ENCODE results near the gene MELTF.

MELTF gene

DNA sequence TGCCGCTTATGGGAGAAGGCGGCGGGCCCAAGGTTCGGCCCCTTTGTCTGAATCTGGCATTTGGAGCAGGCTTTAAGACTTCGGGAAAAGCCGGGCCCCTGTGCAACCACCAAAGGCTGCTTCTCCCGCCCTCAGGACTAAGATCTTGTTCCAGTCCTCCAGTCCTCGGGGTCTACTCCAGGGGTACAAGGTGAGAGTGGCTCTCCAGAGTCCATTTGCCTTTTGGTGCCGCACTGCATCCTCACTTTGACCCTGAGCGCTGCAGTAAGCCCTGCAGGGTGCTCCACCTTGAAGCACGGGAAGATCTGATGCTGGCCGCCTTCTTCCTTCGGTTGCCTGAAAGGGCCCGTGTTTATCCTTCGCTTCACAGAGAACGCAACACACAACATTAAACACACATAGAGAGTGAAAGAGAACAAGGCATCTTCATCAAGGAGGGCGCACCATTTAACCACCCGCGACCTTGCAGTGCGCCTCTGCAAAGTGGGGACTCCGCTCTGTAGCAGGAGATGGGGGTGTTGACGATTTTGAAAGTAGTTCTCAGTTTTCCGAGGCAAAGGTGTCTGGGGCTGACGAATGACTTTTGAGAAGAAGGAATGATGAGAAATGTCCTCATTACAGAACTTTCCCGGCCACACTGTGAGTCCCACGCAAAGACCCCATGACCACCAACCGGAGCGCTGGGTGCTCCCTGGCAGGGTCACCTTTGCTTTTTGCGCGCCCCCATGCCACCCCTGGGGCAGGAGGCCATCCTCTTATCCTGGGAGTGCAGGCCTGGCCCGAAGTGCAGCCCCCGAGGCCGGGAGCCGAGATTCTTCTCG, 62.0 kb downstream of the MELTF start:
- no peak for DNase-seq

- DNase-seq = no peak
Observed at GRCh38 chr3:196966526-196967401, 62.9 kb downstream of the MELTF start.

DNA sequence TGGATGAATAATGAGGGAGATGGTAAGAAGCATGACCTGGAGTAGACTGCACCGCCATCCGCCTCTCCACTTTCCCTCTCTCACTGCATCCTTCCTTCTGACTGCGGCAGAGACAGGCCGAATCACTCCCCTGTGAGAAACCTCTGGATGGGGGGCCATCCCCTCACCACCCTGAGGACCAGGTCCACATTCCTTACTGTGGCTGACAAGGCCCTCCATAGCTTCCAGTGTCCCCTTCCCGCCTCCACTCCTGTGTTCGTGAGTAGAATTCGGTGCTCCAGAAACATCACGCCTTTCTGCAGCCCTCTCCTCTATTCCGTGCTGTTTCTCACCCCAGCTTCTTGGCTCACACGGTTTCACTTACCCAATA, 63.8 kb downstream of the MELTF start:
- DNase-seq = no peak

DNA sequence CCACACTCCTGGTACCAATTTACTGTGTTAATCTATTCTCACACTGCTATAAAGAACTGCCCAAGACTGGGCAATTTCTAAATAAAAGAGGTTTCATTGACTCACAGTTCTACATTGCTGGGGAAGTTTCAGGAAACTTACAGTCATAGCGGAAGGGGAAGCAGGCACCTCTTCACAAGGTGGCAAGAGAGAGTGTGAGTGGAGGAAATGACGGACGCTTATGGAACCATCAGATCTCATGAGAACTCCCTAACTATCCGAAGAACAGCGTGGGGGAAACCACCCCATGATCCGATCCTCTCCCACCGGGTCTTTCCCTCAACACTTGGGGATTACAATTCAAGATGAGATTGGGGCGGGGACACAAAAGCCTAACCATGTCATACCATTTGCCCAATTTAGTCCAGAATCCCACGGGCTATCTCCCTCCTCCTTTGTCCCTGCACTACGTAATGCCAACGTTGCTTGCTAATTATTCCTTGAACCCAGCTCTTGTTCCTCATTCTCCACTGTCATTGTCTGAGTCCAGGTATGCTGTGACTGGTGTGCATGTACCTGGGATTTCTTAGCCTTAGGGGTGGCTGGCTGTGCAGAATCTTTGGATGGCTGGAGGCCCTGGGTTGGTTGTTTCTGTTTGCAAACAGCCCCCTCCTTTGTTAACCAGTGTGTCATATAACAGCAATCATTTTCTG, 64.4 kb downstream of the MELTF start:
- DNase-seq = no peak

DNA sequence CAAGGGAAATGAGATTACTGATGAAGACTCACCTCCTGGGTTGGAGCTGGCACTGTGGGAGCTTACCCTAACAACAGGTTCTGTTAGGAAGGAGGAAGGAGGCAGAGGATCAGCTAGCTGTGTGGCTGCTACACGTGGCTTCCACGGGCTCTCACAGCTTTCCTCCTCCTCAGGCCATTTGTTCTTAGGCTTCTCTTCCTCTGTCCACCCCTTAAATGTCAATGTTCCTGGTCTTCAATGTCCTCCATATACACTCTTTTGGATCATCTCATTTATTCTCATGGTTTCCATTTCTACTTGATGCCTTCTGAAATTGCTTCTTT, 66.0 kb downstream of the MELTF start:
- DNase-seq = no peak

GRCh38 chr3:196962930-196963630, 66.5 kb downstream of the MELTF start:
- DNase-seq = no peak

- DNase-seq = no peak
Observed at GRCh38 chr3:196962108-196962929, 67.3 kb downstream of the MELTF start.

DNA sequence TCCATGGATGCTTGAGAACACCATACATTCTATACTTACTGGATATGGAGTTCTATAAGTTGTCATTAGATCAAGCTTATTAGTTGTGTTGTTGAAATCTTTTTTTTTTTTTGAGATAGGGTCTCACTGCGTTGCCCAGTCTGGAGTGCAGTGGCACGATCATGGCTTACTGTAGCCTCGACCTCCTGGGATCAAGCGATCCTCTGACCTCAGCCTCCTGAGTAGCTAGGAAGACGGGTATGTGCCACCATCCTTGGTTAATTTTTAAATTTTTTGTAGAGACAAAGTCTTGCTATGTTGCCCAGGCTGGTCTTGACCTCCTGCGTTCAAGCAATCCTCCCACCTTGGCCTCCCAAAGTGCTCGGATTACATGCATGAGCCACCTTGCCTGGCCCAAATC, 74.8 kb downstream of the MELTF start:
- no peak for DNase-seq
